K562 (cell line): ENCODE results near the gene RUNX1. TPM values are rescaled to one million over a fixed set of nuclear protein-coding genes. Genes with fewer than 3 reads are reported as not detected.

Experiments
- ATAC-seq: fragments of 200-7000 bp; cut with Tn5 transposase; 3 replicates; pipeline ENCODE4 v1.9.1; 2020; ENCODE audit warnings: moderate library complexity
- BruUV-seq: library from RNA; stranded (reverse); fragments of 400-500 nt; replicated peaks from 2 replicates; lab custom pipeline; 2021; lab: Mats Ljungman, UMichigan
- CTCF ChIA-PET: fragments of 300-600 bp; formaldehyde crosslinking; extraction: SDS; loops from one replicate; lab custom pipeline; 2021; ENCODE audit warnings: low intra/inter-chr PET ratio; lab: Yijun Ruan, JAX
- POLR2A ChIA-PET: fragments of 300-600, 350-650 bp; sonication (Branson Sonifier 250); formaldehyde crosslinking; extraction: SDS; loops from one replicate; lab custom pipeline; 2021; ENCODE audit warnings: antibody characterized with exemption, inconsistent platforms; lab: Yijun Ruan, JAX
- DNase-seq, 4 experiments: peaks; one replicate each; pipeline versions ENCODE4 v3.0.0 to v3.0.0-alpha.2; 2011 to 2018; ENCODE audit warnings: low spot score in 3 of 4, mixed read lengths in 3 of 4; ENCODE audit errors: extremely low read depth in 1 of 4
- FAIRE-seq: peaks from 2 replicates; lab custom pipeline; 2011; peaks lifted over from hg19 to GRCh38; lab: Jason Lieb, UNC
- H2AFZ ChIP-seq: 2 replicates; pipeline ENCODE4 v1.6.0; 2011; ENCODE audit warnings: low read depth, low read length, control low read depth, inconsistent platforms
- H3K27ac ChIP-seq: fragments of 200-600 bp; 3 replicates; pipeline ENCODE4 v1.8.0; 2011; ENCODE audit warnings: low read depth, mild to moderate bottlenecking, control low read depth, inconsistent platforms, low read length, moderate library complexity, mixed read lengths; ENCODE audit errors: extremely low read depth
- H3K27me3 ChIP-seq, 2 experiments: fragments of 300-600 bp in 1 of 2; 2 replicates in 1 of 2; 3 replicates in 1 of 2; pipeline versions ENCODE4 v1.6.0 to v1.8.0; 2011; ENCODE audit warnings: inconsistent platforms in 2 of 2, low read length in 2 of 2, mild to moderate bottlenecking in 1 of 2, mixed read lengths in 1 of 2, moderate library complexity in 1 of 2; ENCODE audit not compliant: control insufficient read depth in 2 of 2, insufficient read depth in 2 of 2
- H3K36me3 ChIP-seq: fragments of 300-600 bp; 3 replicates; pipeline ENCODE4 v1.8.0; 2011; ENCODE audit warnings: mild to moderate bottlenecking, low read length, inconsistent platforms; ENCODE audit not compliant: control insufficient read depth, insufficient read depth
- H3K4me1 ChIP-seq, 2 experiments: fragments of 200-600 bp in 1 of 2; replicated peaks in 1 of 2; 2 replicates in 1 of 2; 3 replicates in 1 of 2; pipeline versions ENCODE4 v1.5.1 to v1.8.0; 2011; ENCODE audit warnings: inconsistent platforms in 2 of 2, low read length in 2 of 2, mild to moderate bottlenecking in 1 of 2, mixed read lengths in 1 of 2, moderate library complexity in 1 of 2; ENCODE audit not compliant: control insufficient read depth in 2 of 2, insufficient read depth in 2 of 2
- H3K4me2 ChIP-seq: 2 replicates; pipeline ENCODE4 v1.6.1; 2011; ENCODE audit warnings: low read length, control low read depth, inconsistent platforms, mixed read lengths; ENCODE audit not compliant: insufficient read depth
- H3K4me3 ChIP-seq: fragments of 200-600 bp; sonication (generic), shearing (Covaris generic); 2 replicates; pipeline ENCODE4 v1.5.1; 2016; ENCODE audit warnings: control low read depth, inconsistent platforms
- H3K79me2 ChIP-seq: fragments of 200-600 bp; 3 replicates; pipeline ENCODE4 v1.8.0; 2011; ENCODE audit warnings: low read length, inconsistent platforms; ENCODE audit not compliant: control insufficient read depth, insufficient read depth
- H3K9ac ChIP-seq, 2 experiments: 2 replicates each; pipeline versions ENCODE4 v1.6.0 to v1.6.1; 2011; ENCODE audit warnings: low read depth in 2 of 2, low read length in 2 of 2, control low read depth in 1 of 2, inconsistent platforms in 1 of 2, mild to moderate bottlenecking in 1 of 2, mixed read lengths in 1 of 2; ENCODE audit not compliant: insufficient read depth in 1 of 2
- H3K9me1 ChIP-seq: one replicate; pipeline ENCODE4 v1.6.0; 2011; ENCODE audit warnings: inconsistent platforms, mild to moderate bottlenecking, low read length, moderate library complexity; ENCODE audit not compliant: control insufficient read depth, insufficient read depth
- H3K9me3 ChIP-seq: replicated peaks from 2 replicates; pipeline ENCODE4 v1.5.1; 2011; ENCODE audit warnings: low read depth, low read length, inconsistent platforms; ENCODE audit not compliant: control insufficient read depth, insufficient read depth
- H4K20me1 ChIP-seq: replicated peaks from 2 replicates; pipeline ENCODE4 v1.6.1; 2011; ENCODE audit warnings: low read length, inconsistent platforms, mixed read lengths; ENCODE audit not compliant: control insufficient read depth, insufficient read depth
- ARID3A ChIP-seq: IDR thresholded peaks from 2 replicates; pipeline ENCODE4 v1.6.1; 2012; ENCODE audit warnings: low read depth, low read length, improper control_type of control experiment, borderline replicate concordance
- CCAR2 ChIP-seq: fragments of 200-400 bp; formaldehyde crosslinking; IDR thresholded peaks from 2 replicates; pipeline ENCODE4 v1.6.1; 2017; ENCODE audit warnings: mild to moderate bottlenecking, low read depth, low read length
- GABPB2 ChIP-seq: fragments of 250-450 bp; sonication (Bioruptor Pico); conservative IDR thresholded peaks from 2 replicates; pipeline ENCODE4 v1.5.1; 2021; ENCODE audit warnings: mild to moderate bottlenecking
- IRF1 ChIP-seq: sonication (generic); formaldehyde crosslinking; IDR thresholded peaks from 2 replicates; pipeline ENCODE4 v1.8.0; 2022; ENCODE audit warnings: missing genetic modification reagents, mild to moderate bottlenecking, borderline replicate concordance
- NCOR1 ChIP-seq: fragments of 450-650 bp; IDR thresholded peaks from 2 replicates; pipeline ENCODE4 v1.6.1; 2016; ENCODE audit warnings: mild to moderate bottlenecking, moderate library complexity
- PREB ChIP-seq: sonication (generic); formaldehyde crosslinking; IDR thresholded peaks from 2 replicates; pipeline ENCODE4 v1.8.1; 2023; ENCODE audit warnings: mild to moderate bottlenecking, missing genetic modification reagents
- RCOR1 ChIP-seq, 2 experiments: IDR thresholded peaks; 2 replicates each; pipeline ENCODE4 v1.6.1; 2012; ENCODE audit warnings: low read depth in 2 of 2, low read length in 2 of 2, borderline replicate concordance in 1 of 2, improper control_type of control experiment in 1 of 2
- SMAD2 ChIP-seq: fragments of 150-350 bp; IDR thresholded peaks from 2 replicates; pipeline ENCODE4 v1.6.1; 2014; ENCODE audit warnings: low read depth, mild to moderate bottlenecking, low read length
- SREBF1 ChIP-seq: fragments of 150-350 bp; IDR thresholded peaks from 2 replicates; pipeline ENCODE4 v1.6.1; 2014; ENCODE audit warnings: antibody characterized with exemption, low read depth, low read length, borderline replicate concordance
- SREBF2 ChIP-seq: sonication (generic); formaldehyde crosslinking; IDR thresholded peaks from 2 replicates; pipeline ENCODE4 v1.4.0; 2020; ENCODE audit warnings: mild to moderate bottlenecking, missing genetic modification reagents
- STAG1 ChIP-seq: sonication (generic); formaldehyde crosslinking; IDR thresholded peaks from 2 replicates; pipeline ENCODE4 v1.5.0; 2020; ENCODE audit warnings: missing genetic modification reagents, borderline replicate concordance
- TCFL5 ChIP-seq: fragments of 250-450 bp; sonication (Bioruptor Pico); conservative IDR thresholded peaks from 2 replicates; pipeline ENCODE4 v1.6.1; 2021; ENCODE audit warnings: mild to moderate bottlenecking, moderate library complexity, matching md5 sums
- U2AF2 ChIP-seq: fragments of 200-400 bp; formaldehyde crosslinking; optimal IDR thresholded peaks from 2 replicates; pipeline ENCODE3; 2017; ENCODE audit warnings: low read depth, mild to moderate bottlenecking, low read length
- ZNF696 ChIP-seq: fragments of 250-450 bp; sonication (Bioruptor Pico); conservative IDR thresholded peaks from 2 replicates; pipeline ENCODE4 v1.4.0; 2020; ENCODE audit warnings: mild to moderate bottlenecking, moderate library complexity
- ZNF79 ChIP-seq: fragments of 250-450 bp; sonication (Bioruptor Pico); IDR thresholded peaks from 2 replicates; pipeline ENCODE4 v1.4.0; 2020; ENCODE audit warnings: low read depth, mild to moderate bottlenecking, moderate library complexity
- whole genome bisulfite sequencing: fragments of 100-300 bp; shearing (Covaris generic); methylation state at CpG from one replicate; pipeline ENCODE4 v1.1.6; 2016; ENCODE audit warnings: low coverage, mixed read lengths; ENCODE audit not compliant: insufficient coverage; ENCODE audit errors: missing lambda C conversion rate; 5-methylcytosine and 5-hydroxymethylcytosine counted together
- in situ Hi-C: fragments of 300-500 bp; cut with MboI; formaldehyde crosslinking; loops from 4 replicates; pipeline ENCODE4 v1.15.0; 2018; ENCODE audit warnings: inconsistent platforms, mixed read lengths
- intact Hi-C: fragments of 100-400 bp; cut with micrococcal nuclease; formaldehyde crosslinking; loops from 2 replicates; pipeline ENCODE4 v1.14.2; 2022
- polyA plus RNA-seq, 8 experiments: library from polyadenylated mRNA; depleted of rRNA in 4 of 8; stranded (reverse) in 5 of 8; unstranded in 3 of 8; fragments of >200 nt; fragmentation: Nextera tagmentation in 2 of 8; fragmentation: Illumina TruSeq in 1 of 8; extraction: Ambion mirVana in 2 of 8; extraction: Trizol in 1 of 8; gene quantifications; 2 replicates each; pipeline versions ENCODE4 v1.2.1 to v1.2.3, GENCODE V29; 2011 to 2014; ENCODE audit warnings: inconsistent platforms in 1 of 8, missing spikeins in 1 of 8
- total RNA-seq, 7 experiments: library from RNA; depleted of rRNA in 6 of 7; stranded (reverse); fragments of >200 nt in 6 of 7; fragmentation: Illumina TruSeq in 2 of 7; extraction: Trizol in 2 of 7; gene quantifications; 2 replicates each; pipeline versions ENCODE4 v1.2.1 to v1.2.3, GENCODE V29; 2011 to 2021; ENCODE audit warnings: low replicate concordance in 1 of 7

Gene RUNX1
- total and polyA plus RNA-seq, 9 of the 15 experiments (the other 6 are each of a cell fraction or from before 2014, with no cell fraction given), result 2.2 to 68.6 (median 17.8) TPM

DNA sequence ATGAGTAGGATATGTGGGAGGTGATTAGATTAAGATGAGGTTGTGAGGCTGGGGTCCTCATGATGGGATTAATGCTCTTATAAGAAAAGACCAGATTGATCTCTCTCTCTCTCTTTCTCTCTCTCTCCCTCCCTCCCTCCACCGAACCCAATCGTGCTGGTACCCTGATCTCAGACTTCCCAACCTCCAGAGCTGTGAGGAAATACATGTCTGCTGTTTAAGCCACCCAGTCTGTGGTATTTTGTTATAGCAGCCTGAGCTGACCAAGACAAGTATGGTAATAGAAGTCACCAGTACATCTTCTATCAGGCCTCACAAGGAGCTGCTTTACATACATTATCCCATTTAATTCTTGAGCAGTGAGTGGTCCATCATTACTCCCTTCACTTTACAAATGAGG, 149.8 kb downstream of the RUNX1 start:
- Histone ChIP-seq H3K9me3 (no peaks in the 10 kb centered on the region), H3K4me1 (peaks cover 3 to 13% of the 10 kb centered on the region in 2 experiments; a peak in 4 of 5 replicates), H3K79me2 (no peaks in the 10 kb centered on the region), H3K9ac (no peak overlapping the region), H3K4me3 (no peak overlapping the region)
- in situ Hi-C loops (no loop called here), intact Hi-C loops (no loop called here)
- no peak for ATAC-seq
- no TSS peak for BruUV-seq
- POLR2A ChIA-PET, result interaction anchor here (1.2 to 7.0 kb wide), 4 partner anchors 9 to 666 kb away, joined by 3 to 54 read pairs (median 6); no protein-coding TSS in a partner anchor
- 83% methylated on average over 2 of the region's 2 CpGs for WGBS
- CTCF ChIA-PET, result no interaction called here
- no peak for TF ChIP-seq TCFL5
- TF ChIP-seq PREB (CRISPR knock-in tag), result no peak
- no peak for TF ChIP-seq RCOR1 (IDR thresholded peaks at IDR 0.05; ENCODE audit: borderline replicate concordance in 1 of 2, low read depth in 2 of 2, low read length in 2 of 2)
- TF ChIP-seq IRF1, result no peak
- TF ChIP-seq STAG1 (CRISPR knock-in tag), result no peak
- no peak for TF ChIP-seq ZNF79 (CRISPR knock-in tag)
- TF ChIP-seq GABPB2 (CRISPR knock-in tag), result no peak
- no peak for TF ChIP-seq NCOR1
- no peak for TF ChIP-seq SREBF2 (CRISPR knock-in tag)
- no peak for TF ChIP-seq SREBF1
- no peak for TF ChIP-seq ARID3A
- TF ChIP-seq CCAR2, result no peak
- no peak for TF ChIP-seq U2AF2
- no peak for TF ChIP-seq ZNF696
- TF ChIP-seq SMAD2, result no peak
- TF ChIP-seq, all 486 proteins: peak for 0
- H3K4me2 ChIP-seq, result no peak overlapping the region
- no peak overlapping the region for H3K27ac ChIP-seq
- H3K36me3 ChIP-seq, result no peaks in the 10 kb centered on the region
- no peak for FAIRE-seq
- H4K20me1 ChIP-seq, result no peaks in the 10 kb centered on the region
- no peak overlapping the region for H2AFZ ChIP-seq
- no peaks in the 10 kb centered on the region for H3K9me1 ChIP-seq
- H3K27me3 ChIP-seq, result no peaks in the 10 kb centered on the region
- no peak for DNase-seq
